Mesodermal cell (in vitro differentiated cells): ENCODE results near the gene SMG9.

ENCODE experiments used
- H3K27ac ChIP-seq: 2 replicates; pipeline ENCODE4 v1.7.0; 2013; ENCODE audit warnings: mild to moderate bottlenecking, low read depth, low read length, moderate library complexity; ENCODE audit not compliant: severe bottlenecking
- H3K36me3 ChIP-seq: 2 replicates; pipeline ENCODE4 v1.7.1; 2013; ENCODE audit warnings: mild to moderate bottlenecking, low read length, moderate library complexity; ENCODE audit not compliant: control insufficient read depth, insufficient read depth
- H3K4me1 ChIP-seq: one replicate; pipeline ENCODE4 v1.7.1; 2013; ENCODE audit warnings: mild to moderate bottlenecking, low read length; ENCODE audit not compliant: insufficient read depth, control insufficient read depth, poor library complexity, severe bottlenecking
- H3K4me3 ChIP-seq: 2 replicates; pipeline ENCODE4 v1.7.0; 2013; ENCODE audit warnings: low read length, control low read depth, mild to moderate bottlenecking; ENCODE audit not compliant: insufficient read depth, poor library complexity, severe bottlenecking; ENCODE audit errors: extremely low read depth
- H3K9me3 ChIP-seq: 2 replicates; pipeline ENCODE4 v1.7.1; 2013; ENCODE audit warnings: mild to moderate bottlenecking, low read length, moderate library complexity; ENCODE audit not compliant: control insufficient read depth
- WGBS, 2 experiments: methylation state at CpG; one replicate each; pipeline ENCODE4 v1.1.5; 2013; ENCODE audit warnings: missing lambda C conversion rate in 2 of 2; ENCODE audit not compliant: insufficient coverage in 2 of 2; 5-methylcytosine and 5-hydroxymethylcytosine counted together

Gene SMG9

GRCh38 chr19:43705729-43706128, 49.0 kb downstream of the SMG9 start:
- no peaks in the 10 kb centered on the region for H3K36me3 ChIP-seq
- 93 to 100% methylated on average over 2 to 3 of the region's 6 CpGs for WGBS, 2 experiments
- H3K27ac ChIP-seq, result no peak overlapping the region
- H3K4me1 ChIP-seq, result peaks cover 9% of the 10 kb centered on the region
- peaks cover 4% of the 10 kb centered on the region for H3K9me3 ChIP-seq
- H3K4me3 ChIP-seq, result no peak overlapping the region

- Histone ChIP-seq H3K36me3 (no peaks in the 10 kb centered on the region), H3K4me3 (no peak overlapping the region), H3K9me3 (peaks cover 4% of the 10 kb centered on the region), H3K4me1 (peaks cover 9% of the 10 kb centered on the region), H3K27ac (no peak overlapping the region)
- 79 to 81% methylated on average over 6 to 7 of the region's 7 CpGs for WGBS, 2 experiments
Observed at GRCh38 chr19:43704002-43704705, 50.6 kb downstream of the SMG9 start.

GRCh38 chr19:43700395-43701000, 54.3 kb downstream of the SMG9 start:
- Histone ChIP-seq H3K4me1 (peaks cover 9% of the 10 kb centered on the region), H3K9me3 (no peaks in the 10 kb centered on the region), H3K27ac (no peak overlapping the region), H3K4me3 (no peak overlapping the region), H3K36me3 (no peaks in the 10 kb centered on the region)
- 94 to 99% methylated on average over 12 of the region's 13 CpGs for WGBS, 2 experiments

GRCh38 chr19:43699506-43700394, 55.0 kb downstream of the SMG9 start:
- Histone ChIP-seq H3K4me3 (no peak overlapping the region), H3K27ac (no peak overlapping the region), H3K9me3 (no peaks in the 10 kb centered on the region), H3K36me3 (no peaks in the 10 kb centered on the region), H3K4me1 (peaks cover 9% of the 10 kb centered on the region)
- WGBS, 2 experiments, result 27 to 28% methylated on average over 44 of the region's 46 CpGs

- no peak overlapping the region for H3K4me3 ChIP-seq
- H3K27ac ChIP-seq, result no peak overlapping the region
- WGBS, 2 experiments, result 100% methylated on average over 2 of the region's 5 CpGs; no CpG with 5 or more reads in 1 of the 2 experiments
- H3K9me3 ChIP-seq, result peaks cover 3% of the 10 kb centered on the region
- no peaks in the 10 kb centered on the region for H3K36me3 ChIP-seq
- H3K4me1 ChIP-seq, result peaks cover 5% of the 10 kb centered on the region
Observed at GRCh38 chr19:43697295-43697694, 57.5 kb downstream of the SMG9 start.

GRCh38 chr19:43695985-43696704, 58.6 kb downstream of the SMG9 start:
- no peak overlapping the region for H3K4me3 ChIP-seq
- peaks cover under 1% of the 10 kb centered on the region for H3K4me1 ChIP-seq
- H3K9me3 ChIP-seq, result peaks cover 14% of the 10 kb centered on the region
- no peak overlapping the region for H3K27ac ChIP-seq
- WGBS, 2 experiments, result 93 to 96% methylated on average over 4 of the region's 6 CpGs
- H3K36me3 ChIP-seq, result no peaks in the 10 kb centered on the region

GRCh38 chr19:43694553-43694952, 60.2 kb downstream of the SMG9 start:
- no peaks in the 10 kb centered on the region for H3K4me1 ChIP-seq
- peaks cover 24% of the 10 kb centered on the region for H3K9me3 ChIP-seq
- WGBS, 2 experiments, result 83 to 91% methylated on average over 5 of the region's 5 CpGs
- H3K36me3 ChIP-seq, result no peaks in the 10 kb centered on the region
- no peak overlapping the region for H3K4me3 ChIP-seq
- H3K27ac ChIP-seq, result no peak overlapping the region

- Histone ChIP-seq H3K36me3 (no peaks in the 10 kb centered on the region), H3K4me3 (no peak overlapping the region), H3K9me3 (peaks cover 24% of the 10 kb centered on the region), H3K27ac (no peak overlapping the region), H3K4me1 (no peaks in the 10 kb centered on the region)
- 95 to 100% methylated on average over 1 to 3 of the region's 4 CpGs for WGBS, 2 experiments
Observed at GRCh38 chr19:43692877-43693276, 61.9 kb downstream of the SMG9 start.

- 80 to 90% methylated on average over 1 of the region's 2 CpGs for WGBS, 2 experiments
- Histone ChIP-seq H3K4me3 (no peak overlapping the region), H3K9me3 (peaks cover 24% of the 10 kb centered on the region), H3K4me1 (no peaks in the 10 kb centered on the region), H3K36me3 (no peaks in the 10 kb centered on the region), H3K27ac (no peak overlapping the region)
Observed at GRCh38 chr19:43692385-43692784, 62.4 kb downstream of the SMG9 start.

- no peak overlapping the region for H3K4me3 ChIP-seq
- H3K36me3 ChIP-seq, result no peaks in the 10 kb centered on the region
- 90 to 96% methylated on average over 4 to 5 of the region's 5 CpGs for WGBS, 2 experiments
Observed at GRCh38 chr19:43691755-43692154, 63.0 kb downstream of the SMG9 start.

More at GRCh38 chr19:43691755-43692154, 63.0 kb downstream of the SMG9 start:
- H3K4me1 ChIP-seq, result no peaks in the 10 kb centered on the region
- H3K9me3 ChIP-seq, result peaks cover 24% of the 10 kb centered on the region
- H3K27ac ChIP-seq, result no peak overlapping the region
